ENCODE results near the gene TRAK2. TPM values are rescaled to one million over a fixed set of nuclear protein-coding genes. Genes with fewer than 3 reads are reported as not detected.
"Not testable (repeated sequence)": the region's sequence is repeated elsewhere in the genome, so short reads cannot be mapped to it uniquely, and the experiment has no call there.

Gene TRAK2, protein sequence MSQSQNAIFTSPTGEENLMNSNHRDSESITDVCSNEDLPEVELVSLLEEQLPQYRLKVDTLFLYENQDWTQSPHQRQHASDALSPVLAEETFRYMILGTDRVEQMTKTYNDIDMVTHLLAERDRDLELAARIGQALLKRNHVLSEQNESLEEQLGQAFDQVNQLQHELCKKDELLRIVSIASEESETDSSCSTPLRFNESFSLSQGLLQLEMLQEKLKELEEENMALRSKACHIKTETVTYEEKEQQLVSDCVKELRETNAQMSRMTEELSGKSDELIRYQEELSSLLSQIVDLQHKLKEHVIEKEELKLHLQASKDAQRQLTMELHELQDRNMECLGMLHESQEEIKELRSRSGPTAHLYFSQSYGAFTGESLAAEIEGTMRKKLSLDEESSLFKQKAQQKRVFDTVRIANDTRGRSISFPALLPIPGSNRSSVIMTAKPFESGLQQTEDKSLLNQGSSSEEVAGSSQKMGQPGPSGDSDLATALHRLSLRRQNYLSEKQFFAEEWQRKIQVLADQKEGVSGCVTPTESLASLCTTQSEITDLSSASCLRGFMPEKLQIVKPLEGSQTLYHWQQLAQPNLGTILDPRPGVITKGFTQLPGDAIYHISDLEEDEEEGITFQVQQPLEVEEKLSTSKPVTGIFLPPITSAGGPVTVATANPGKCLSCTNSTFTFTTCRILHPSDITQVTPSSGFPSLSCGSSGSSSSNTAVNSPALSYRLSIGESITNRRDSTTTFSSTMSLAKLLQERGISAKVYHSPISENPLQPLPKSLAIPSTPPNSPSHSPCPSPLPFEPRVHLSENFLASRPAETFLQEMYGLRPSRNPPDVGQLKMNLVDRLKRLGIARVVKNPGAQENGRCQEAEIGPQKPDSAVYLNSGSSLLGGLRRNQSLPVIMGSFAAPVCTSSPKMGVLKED
- total RNA-seq: 34.3 and 47.9 TPM in 2 replicates
- 23.8 TPM for polyA plus RNA-seq (2012)

DNA sequence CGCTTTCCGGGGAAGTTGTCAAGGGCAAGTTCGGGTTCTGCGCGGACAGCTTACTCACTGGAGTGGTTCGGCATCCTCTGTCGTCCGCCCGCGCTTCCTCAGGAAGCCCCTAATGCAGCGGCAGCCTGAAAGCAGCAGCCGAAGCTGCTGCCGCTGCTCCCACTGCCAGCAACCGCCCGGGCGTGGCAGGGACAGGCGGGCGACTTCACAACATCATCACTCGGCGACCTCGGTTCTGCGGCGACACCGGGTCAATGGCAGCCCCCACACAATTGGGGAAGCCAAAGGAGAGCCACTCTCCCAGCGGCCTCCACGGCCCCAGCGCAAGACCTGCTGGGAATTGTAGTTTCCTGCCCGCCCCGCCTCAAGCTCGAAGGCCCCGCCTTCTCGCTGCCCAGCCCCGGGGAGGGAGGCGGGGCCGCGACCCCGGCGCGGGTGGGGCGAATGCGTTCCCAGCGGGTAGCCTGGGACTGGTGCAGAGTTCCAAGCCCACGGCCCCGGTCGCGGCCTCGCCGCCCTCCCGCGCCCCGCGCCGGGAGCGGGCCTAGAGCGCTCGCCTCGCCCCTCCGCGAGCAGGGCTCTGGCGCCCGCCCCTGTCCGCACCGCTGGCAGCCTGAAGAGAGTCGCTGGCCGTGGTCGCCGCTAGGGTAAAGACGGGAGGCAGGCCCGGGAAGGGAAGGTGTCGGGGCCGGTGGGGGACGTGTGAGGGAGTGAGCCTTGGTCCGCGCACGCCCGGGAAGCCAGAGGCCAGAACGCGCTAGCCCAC, at the start of gene TRAK2, which contains the start of gene STRADB:
TSS of gene TRAK2 (minus strand) at position 167 of the 766 bp plus-strand sequence. CDS start 30,951 bp downstream, outside the sequence.
TSS of gene STRADB (plus strand) at position 449 of the 766 bp plus-strand sequence. CDS start 3,101 bp downstream, outside the sequence.
- peak; percentile 98 for DNase-seq (ENCODE audit: low read depth)

DNA sequence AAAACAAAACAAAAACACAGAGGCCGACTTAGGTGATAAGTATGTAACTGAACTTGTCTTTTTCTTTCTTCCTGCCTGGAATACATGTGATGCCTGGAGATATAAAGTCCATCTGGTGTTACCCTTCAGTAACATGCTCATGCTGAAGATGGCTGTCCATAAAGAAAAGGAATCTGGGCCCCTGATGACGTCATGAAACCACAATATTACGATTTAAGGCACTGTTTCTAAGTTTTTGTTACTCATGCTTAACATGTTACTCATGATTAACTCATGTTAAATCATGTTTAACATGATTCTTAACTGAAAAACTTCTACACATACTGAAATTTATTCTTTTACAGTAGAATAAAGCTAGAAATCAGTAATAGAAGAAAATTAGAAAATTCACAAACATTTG, 49.3 kb upstream of the TRAK2 start:
- no peak for DNase-seq (ENCODE audit: low read depth)

DNA sequence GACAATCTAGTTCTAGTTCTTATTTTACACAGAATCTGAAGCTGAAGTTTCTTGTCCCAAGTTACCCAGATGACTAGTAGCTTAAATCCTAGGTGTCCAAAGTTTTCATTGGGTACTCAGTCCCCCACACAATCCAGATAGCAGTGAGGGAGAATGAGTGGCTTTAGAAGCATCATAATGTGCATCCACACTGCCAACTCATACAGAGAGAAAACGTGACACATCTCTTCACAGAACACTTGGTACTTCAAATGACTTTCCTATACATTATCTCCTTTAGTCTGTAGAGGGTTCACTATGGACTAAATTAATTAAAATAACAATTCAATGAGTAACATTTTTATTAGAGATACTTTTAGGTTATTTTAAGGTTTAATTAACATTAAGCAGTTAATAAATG, 45.5 kb upstream of the TRAK2 start:
- no peak for DNase-seq (ENCODE audit: low read depth)

DNA sequence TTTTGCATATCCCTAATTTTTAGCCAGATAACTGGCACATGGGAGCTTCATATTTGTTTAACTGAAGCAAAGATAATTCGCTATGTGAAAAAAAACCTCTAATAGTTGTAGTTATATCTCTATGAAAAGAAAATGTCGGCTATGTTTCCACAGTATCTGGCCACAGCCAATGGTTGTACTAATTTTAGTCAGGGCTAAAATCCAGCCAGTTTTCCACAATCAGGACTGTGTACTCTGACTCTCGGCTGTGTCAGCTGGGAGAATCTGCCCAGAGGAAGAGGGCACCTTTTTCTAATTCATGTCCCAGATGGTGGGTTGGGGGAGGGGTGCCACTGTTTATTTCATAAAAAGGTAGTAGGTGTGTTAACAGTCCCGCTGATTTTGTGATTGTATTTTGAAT, 39.0 kb upstream of the TRAK2 start:
- DNase-seq (ENCODE audit: low read depth): no peak

DNA sequence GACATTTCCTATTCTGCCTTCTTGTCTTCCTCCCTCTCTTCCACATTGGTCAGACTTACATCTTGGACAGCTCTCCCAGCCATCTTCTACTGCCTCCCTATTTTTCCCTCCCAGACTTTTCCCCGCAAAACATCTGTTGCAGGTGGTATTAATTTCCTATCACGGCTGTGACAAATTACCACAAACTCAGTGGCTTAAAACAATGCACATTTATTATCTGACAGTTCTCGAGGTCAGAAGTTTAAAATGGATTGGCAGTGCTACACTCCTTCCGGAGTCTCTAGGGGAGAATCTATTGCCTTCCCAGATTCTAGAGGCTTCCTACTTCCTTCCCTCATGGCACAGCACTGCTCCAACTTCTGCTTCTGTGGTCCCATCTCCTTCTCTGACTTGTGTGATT, 33.5 kb upstream of the TRAK2 start:
- DNase-seq (ENCODE audit: low read depth): no peak

DNA sequence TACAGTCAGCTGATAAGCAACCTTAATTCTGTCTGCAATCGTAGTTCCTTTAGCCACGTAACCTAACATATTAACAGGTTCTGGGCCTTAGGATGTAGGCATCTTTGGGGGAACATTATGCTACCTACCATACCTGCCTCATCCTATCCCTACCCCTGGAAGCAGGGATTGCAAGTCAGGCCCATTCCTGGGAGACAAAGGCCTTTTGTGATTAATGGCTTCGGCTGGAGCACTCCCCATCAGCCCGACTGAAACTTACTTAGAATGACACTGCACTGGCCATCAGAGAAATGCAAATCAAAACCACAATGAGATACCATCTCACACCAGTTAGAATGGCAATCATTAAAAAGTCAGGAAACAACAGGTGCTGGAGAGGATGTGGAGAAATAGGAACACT, 32.5 kb upstream of the TRAK2 start:
- not testable (repeated sequence) for DNase-seq (ENCODE audit: low read depth)

DNA sequence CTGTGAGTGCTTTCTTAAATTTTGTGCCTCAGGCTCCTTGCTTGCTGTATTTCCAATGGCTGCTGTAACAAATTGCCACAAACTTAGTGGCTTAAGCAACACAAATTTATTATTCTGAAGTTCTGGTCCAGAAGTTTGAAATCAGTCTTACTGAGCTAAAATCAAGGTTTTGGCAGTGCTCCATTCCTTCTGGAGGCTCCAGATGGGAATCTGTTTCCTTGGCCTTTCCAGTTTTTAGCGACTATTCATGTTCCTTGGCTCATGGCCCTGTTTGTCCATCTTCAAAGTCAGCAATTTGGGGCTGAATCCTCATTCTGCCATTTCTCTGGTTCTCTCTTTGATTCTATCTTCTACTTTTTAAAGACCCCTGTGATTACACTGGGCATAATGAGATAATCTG, 32.1 kb upstream of the TRAK2 start:
- DNase-seq (ENCODE audit: low read depth): no peak

DNA sequence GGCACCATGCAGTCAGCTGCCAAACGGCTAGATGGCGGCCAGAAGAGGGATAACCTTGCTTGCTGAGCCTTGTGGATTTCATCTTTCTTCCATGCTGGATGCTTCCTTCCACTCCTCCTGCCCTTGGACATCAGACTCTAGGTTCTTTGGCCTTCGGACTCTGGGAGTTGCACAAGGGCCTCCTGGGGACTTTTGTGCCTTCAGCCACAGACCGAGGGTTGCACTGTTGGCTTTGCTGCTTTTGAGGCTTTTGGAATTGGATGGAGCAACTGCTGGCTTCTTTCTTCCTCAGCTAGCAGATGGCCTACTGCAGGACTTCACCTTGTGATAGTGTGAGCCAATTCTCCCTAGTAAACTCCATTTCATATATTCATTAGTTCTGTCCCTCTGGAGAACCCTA, 31.3 kb upstream of the TRAK2 start:
- DNase-seq (ENCODE audit: low read depth): no peak

DNA sequence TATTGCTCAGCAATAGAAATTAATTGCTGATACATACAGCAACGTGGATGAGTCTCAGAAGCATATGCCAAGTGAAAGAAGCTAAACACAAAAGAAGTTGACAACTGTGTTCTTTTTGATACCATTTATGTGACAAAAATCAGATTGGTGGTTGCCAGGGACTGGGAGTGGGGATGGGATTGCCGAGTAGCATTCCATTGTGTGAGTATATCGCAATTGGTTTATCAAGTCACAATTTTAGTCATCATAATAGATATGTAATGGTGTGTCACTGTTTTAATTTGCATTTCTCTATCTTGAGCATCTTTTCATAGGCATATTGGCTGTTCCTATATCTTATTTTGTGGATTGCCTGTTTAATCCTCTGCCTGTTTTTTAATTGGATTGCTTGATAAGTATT, 21.2 kb upstream of the TRAK2 start:
- DNase-seq (ENCODE audit: low read depth): no peak

DNA sequence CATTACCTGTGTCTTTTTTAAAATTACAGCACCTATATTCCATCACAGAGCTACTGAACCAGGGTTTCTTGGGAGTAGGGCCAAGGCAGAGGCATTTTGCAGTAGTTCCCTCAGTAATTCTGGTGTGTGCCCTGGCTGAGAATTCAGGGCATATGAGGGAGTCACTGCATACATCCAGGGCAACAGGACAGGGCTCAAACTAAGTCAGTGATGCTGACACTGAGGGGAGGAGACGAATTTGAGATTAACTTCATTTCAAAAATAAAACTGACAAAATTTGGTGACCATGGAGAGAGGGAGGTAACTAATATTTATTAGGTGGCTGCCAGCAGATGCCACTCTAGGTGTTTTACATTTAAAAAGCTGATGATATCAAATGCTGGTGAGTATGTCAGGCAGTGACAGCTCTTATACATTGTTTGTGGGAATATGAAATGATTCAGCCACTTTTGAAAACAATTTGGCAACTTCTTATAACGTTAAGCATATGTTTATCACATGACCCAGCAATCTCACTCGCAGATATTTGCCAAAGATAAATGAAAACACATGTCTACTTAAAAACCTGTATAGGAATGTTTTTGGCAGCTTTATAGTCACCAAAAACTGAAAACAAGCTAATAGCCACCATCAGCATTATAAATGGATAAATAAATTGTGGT, 20.6 kb upstream of the TRAK2 start:
- no peak for DNase-seq (ENCODE audit: low read depth)

DNA sequence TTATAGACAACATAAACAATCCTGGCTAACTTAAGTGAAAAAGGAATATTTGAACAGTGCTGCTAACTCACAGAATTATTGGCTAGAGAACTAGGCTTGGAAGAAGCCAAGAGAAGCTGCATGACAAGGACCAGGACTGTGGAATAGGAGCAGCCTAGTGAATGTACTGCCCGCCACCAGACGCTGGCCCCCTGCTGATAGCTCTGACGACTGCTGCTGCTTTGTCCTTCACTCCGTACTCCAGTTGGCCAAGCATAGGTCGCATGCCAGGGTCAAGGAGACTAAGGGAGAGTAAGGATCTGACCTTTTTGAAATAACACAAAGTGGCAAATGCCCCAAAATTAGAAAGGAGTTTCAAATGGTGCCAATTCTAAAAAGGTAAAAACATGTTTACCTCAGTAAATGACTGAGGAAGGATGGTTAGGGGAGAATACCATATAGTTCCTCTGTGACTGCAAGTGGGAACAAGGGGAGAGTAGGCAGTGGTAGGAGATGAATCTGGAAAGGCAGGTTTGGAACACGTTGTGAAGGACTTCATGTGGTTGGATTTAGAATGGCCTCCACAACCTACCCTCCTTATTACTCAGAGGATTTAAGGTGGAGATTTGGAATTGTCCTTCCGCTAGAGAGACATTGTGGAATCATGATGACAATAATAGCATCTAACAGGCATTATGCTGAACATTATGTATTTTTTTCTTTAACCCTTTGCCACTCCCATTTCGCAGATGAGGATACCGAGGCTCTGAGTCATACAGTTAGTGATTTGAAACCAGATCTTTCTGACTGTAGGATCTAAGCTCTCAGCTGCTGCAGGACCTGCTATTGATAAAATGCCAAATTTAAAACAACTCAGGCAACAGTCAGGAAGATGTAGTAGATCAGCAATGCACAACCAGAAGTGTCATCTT, 19.8 kb upstream of the TRAK2 start:
- DNase-seq (ENCODE audit: low read depth): peak; percentile 79

DNA sequence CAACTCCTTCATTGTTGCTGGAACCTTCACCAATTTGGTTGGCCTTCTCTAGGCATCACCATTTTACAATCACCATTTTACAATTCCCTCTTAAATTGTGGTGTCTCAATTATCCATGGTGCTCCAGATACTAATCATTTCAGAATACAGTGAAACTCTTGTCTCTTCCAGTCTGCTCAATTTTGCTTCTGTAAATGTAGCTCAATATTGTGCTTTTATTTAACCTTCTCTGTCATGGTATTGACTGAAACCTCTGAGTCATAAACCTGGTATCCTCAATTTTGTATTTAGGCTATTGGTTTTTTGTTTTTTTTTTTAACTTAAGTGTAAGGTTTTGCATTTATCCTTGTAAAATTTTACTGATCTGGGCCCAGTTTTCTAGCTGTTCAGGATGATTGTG, 16.4 kb upstream of the TRAK2 start:
- DNase-seq (ENCODE audit: low read depth): no peak

DNA sequence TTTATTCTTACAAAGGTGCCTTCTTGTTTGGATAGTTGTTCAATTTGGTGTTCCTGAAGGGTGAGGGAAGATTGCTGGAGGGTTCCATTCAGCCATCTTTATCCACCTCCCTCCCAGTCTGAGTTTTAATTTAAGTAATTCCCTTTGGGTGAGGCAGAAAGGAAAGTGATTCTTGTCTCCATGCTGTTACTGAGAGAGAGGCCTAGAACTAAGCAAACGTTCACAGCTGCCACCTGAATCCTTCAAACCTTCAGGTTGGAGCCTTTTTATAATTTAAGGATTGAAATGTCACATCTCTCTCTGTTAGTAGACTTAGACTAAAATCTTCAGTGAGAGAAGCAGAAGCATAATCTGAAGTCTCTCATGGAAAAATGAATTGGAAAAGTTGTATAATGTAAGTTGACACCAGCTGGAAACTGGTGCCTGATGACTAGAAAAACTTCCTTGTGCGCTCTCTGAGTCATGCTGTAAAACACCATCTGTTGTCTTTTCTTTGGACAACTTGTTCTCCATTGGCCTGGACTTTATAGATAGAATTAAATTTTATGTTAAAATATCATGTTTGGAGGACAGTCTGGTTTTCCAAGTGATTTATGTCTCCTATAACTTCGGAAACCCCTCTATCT, 14.9 kb upstream of the TRAK2 start:
- DNase-seq (ENCODE audit: low read depth): peak; percentile 91

DNA sequence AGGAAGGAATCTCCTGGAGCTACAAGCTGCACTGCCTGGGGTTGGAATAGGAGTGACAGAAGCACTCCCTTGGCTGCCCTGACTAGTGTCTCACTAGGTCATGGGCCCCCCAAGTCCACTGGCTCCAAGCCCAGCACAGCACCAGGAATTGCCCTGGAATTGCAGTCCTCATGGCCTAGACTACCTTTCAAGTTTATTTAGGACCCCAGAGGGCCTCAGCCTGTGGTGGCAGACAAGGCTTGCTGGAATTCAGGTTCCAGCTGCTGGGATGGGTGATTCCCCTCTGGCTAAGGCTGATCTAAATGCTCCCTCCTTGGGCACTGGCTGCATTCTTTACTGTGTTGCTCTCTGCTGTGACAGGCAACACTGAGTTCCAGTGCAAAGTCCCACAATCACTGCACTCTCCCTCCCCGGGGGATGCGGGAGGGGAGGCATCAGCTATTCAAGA, 14.3 kb upstream of the TRAK2 start:
- DNase-seq (ENCODE audit: low read depth): peak; percentile 89

DNA sequence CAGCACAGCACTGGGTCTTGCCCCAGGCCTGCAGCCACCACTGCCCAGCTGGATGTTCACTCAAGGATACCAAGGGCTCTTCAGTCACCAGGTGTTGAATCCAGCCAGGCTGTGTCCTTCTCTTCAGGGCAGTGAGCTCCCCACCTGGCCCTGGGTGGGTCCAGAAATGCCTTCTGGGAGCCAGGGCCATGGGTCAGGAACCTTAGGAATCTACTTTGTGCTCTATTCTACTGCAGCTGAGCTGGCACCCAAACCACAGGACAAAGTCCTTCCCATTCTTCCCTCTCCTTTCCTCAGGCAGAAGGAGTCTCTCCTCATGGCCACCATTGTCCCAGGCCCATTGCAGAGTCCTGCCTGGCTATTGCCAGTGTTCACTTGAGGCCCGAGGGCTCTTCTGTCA, 13.3 kb upstream of the TRAK2 start:
- DNase-seq (ENCODE audit: low read depth): no peak

DNA sequence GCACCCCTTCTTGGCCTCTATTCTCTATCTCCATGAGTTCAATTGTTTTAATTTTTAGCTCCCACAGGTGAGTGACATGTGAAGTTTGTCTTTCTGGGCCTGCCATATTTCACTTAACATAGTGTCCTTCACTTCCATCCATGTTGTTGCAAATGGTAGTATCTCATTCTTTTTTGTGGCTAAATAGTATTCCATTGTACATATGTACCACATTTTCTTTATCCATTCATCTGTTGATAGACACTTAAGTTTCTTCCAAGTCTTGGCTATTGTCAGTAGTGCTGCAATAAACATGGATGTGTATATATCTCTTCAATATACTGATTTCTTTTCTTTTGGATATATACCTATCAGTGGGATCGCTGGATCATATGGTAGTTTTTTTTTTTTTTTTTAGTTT, 9.3 kb upstream of the TRAK2 start:
- no peak for DNase-seq (ENCODE audit: low read depth)

DNA sequence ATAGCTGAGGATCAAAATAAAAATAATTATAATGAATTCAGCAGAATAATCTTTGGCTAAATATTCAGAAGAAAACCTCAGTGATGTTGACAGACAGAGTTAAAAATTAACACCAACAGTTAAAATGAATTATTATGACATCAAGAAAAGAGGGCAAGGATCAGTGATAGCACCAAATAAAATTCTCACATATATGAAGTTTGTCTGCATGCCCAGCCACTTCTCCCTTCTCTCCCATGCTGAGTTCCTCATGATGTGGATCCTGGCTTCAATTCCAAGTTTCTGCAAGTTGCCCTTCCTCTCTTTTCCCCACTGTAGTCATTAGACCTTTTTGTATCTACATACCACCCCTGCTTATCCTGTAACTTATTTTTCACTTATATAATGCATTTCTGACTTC, 7.1 kb upstream of the TRAK2 start:
- no peak for DNase-seq (ENCODE audit: low read depth)

DNA sequence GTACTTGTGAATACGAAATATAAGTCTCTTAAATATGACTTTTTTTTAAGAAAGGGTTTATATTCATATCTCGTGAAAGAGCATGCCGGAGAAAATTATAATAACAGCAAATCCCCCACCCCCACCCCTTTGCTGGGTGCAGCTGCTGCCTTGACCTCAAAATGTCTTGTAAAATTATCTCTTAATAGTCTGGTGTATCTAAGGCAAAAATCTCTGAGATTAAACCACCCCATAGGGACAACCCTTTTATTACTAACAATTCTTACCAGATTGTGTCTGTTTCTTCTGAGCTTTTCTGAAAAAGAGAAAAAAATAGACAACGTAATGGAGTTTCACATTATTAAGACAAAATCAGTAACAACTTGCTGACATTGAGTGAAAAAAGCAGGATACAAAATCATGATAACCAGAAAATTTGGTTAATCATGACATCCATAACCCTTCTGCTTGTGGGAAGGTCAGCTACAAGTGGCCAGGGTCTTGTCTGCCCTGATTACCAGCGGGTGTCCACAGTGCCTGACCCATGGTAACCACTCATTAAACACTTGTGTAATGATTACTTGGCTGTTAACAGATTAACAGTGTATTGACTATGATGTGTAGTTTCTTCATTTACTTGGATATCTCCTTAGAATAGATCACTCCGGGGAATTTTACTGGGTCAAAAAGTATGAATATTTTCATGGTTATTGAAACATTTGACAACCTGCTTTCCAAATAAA, 1.8 kb upstream of the TRAK2 start:
- peak; percentile 73 for DNase-seq (ENCODE audit: low read depth)
